Activated T-helper 9 cell treated with anti-CD3 and anti-CD28 coated beads, Interleukin-2, amount 50 U/mL, for 16 hours (primary cell): ENCODE results near the gene PATZ1.
"Not testable (repeated sequence)": the region's sequence is repeated elsewhere in the genome, so short reads cannot be mapped to it uniquely, and the experiment has no call there.

ENCODE experiments used
- DNase-seq: peaks from one replicate; pipeline ENCODE4 v3.0.0-alpha.2; 2020; ENCODE audit warnings: low read depth

Gene PATZ1

GRCh38 chr22:31343235-31344191 is 2.6 kb downstream of the PATZ1 start:
- DNase-seq = no peak

- no peak for DNase-seq
These were observed 3.6 kb downstream of the PATZ1 start for GRCh38 chr22:31342389-31343140.

GRCh38 chr22:31341386-31342088 is 4.6 kb downstream of the PATZ1 start:
- no peak for DNase-seq

GRCh38 chr22:31340765-31341247 is 5.3 kb downstream of the PATZ1 start:
- no peak for DNase-seq

- no peak for DNase-seq
These were observed 5.8 kb downstream of the PATZ1 start for GRCh38 chr22:31340360-31340759.

- no peak for DNase-seq
These were observed 6.9 kb downstream of the PATZ1 start for GRCh38 chr22:31339148-31339832.

GRCh38 chr22:31337178-31337577 is 9.0 kb downstream of the PATZ1 start:
- DNase-seq = no peak

GRCh38 chr22:31334329-31334728 is 11.8 kb downstream of the PATZ1 start:
- DNase-seq = no peak

- no peak for DNase-seq
These were observed 12.5 kb downstream of the PATZ1 start for GRCh38 chr22:31333641-31334040.

GRCh38 chr22:31332886-31333285 is 13.3 kb downstream of the PATZ1 start:
- no peak for DNase-seq

GRCh38 chr22:31332010-31332409 is 14.1 kb downstream of the PATZ1 start:
- no peak for DNase-seq

- DNase-seq = no peak
These were observed 16.5 kb downstream of the PATZ1 start for GRCh38 chr22:31329453-31330215.

GRCh38 chr22:31329029-31329428 is 17.1 kb downstream of the PATZ1 start:
- no peak for DNase-seq

- no peak for DNase-seq
These were observed 17.6 kb downstream of the PATZ1 start for GRCh38 chr22:31328544-31328960.

GRCh38 chr22:31327806-31328543 is 18.2 kb downstream of the PATZ1 start:
- no peak for DNase-seq

- DNase-seq = no peak
These were observed 19.3 kb downstream of the PATZ1 start for GRCh38 chr22:31326877-31327276.

GRCh38 chr22:31323578-31324550 is 22.3 kb downstream of the PATZ1 start:
- DNase-seq = no peak

- no peak for DNase-seq
These were observed 24.7 kb downstream of the PATZ1 start for GRCh38 chr22:31321421-31321820.

GRCh38 chr22:31314220-31314619 is 31.9 kb downstream of the PATZ1 start:
- DNase-seq = not testable (repeated sequence)
